GM19023 (cell line): Measurements from ENCODE around the gene PGAM2.

ENCODE experiments used
- ATAC-seq: cut with Tn5 transposase; IDR thresholded peaks from one replicate; pipeline ENCODE4 v1.9.1; 2021; ENCODE audit warnings: mild to moderate bottlenecking, moderate library complexity; ENCODE audit not compliant: unreplicated experiment

Gene PGAM2

GRCh38 chr7:44065431-44066110 is at the start of gene PGAM2:
Gene PGAM2 (minus strand): TSS chr7:44065567. CDS start chr7:44065529, 38 bp downstream.
- ATAC-seq: no peak

- ATAC-seq: no peak
These were observed 49.4 kb upstream of the PGAM2 start for GRCh38 chr7:44114586-44115310.

- ATAC-seq: no peak
These were observed 48.5 kb upstream of the PGAM2 start for GRCh38 chr7:44113764-44114354.

GRCh38 chr7:44112997-44113763 is 47.8 kb upstream of the PGAM2 start:
- ATAC-seq: no peak

GRCh38 chr7:44112231-44112996 is 47.0 kb upstream of the PGAM2 start:
- ATAC-seq: no peak

- ATAC-seq: no peak
These were observed 46.4 kb upstream of the PGAM2 start for GRCh38 chr7:44111761-44112160.

GRCh38 chr7:44110719-44111635 is 45.6 kb upstream of the PGAM2 start:
- ATAC-seq: no peak

- no peak for ATAC-seq
These were observed 44.6 kb upstream of the PGAM2 start for GRCh38 chr7:44109991-44110390.

- ATAC-seq: no peak
These were observed 43.7 kb upstream of the PGAM2 start for GRCh38 chr7:44108768-44109750.

- no peak for ATAC-seq
These were observed 42.8 kb upstream of the PGAM2 start for GRCh38 chr7:44107961-44108767.

- ATAC-seq: no peak
These were observed 42.0 kb upstream of the PGAM2 start for GRCh38 chr7:44107116-44107960.

GRCh38 chr7:44106311-44107065 is 41.1 kb upstream of the PGAM2 start:
- no peak for ATAC-seq

- ATAC-seq: no peak
These were observed 40.5 kb upstream of the PGAM2 start for GRCh38 chr7:44105832-44106231.

- no peak for ATAC-seq
These were observed 39.7 kb upstream of the PGAM2 start for GRCh38 chr7:44104860-44105771.
